Testis (tissue), 3 donors: ENCODE data around the gene DENND11. TPM values are rescaled to one million over a fixed set of nuclear protein-coding genes. Genes with fewer than 3 reads are reported as not detected.

Source experiments
- DNase-seq: peaks from one replicate; pipeline ENCODE4 v3.0.0-alpha.2; 2019
- H3K27ac ChIP-seq, 2 donors: fragments of 200-600 bp; sonication (generic); one replicate each; pipeline ENCODE4 v1.5.1; 2019
- H3K27me3 ChIP-seq: fragments of 200-600 bp; sonication (generic); one replicate; pipeline ENCODE4 v1.5.1; 2019
- H3K36me3 ChIP-seq: fragments of 200-600 bp; sonication (generic); one replicate; pipeline ENCODE4 v1.5.1; 2017; ENCODE audit warnings: low read depth; ENCODE audit errors: missing control alignments
- H3K4me1 ChIP-seq: fragments of 200-600 bp; sonication (generic); one replicate; pipeline ENCODE4 v1.5.1; 2019
- H3K4me3 ChIP-seq, 2 donors: fragments of 200-600 bp; sonication (generic); one replicate each; pipeline ENCODE4 v1.5.1; 2017 to 2019
- H3K9me3 ChIP-seq: fragments of 200-600 bp; sonication (generic); one replicate; pipeline ENCODE4 v1.5.1; 2017
- CTCF ChIP-seq, 3 experiments: fragments of 450-650 bp in 2 of 3; fragments of 200-600 bp in 1 of 3; sonication (generic) in 1 of 3; IDR thresholded peaks; one replicate each; pipeline ENCODE4 v1.5.1; 2016 to 2019; ENCODE audit warnings: antibody characterized with exemption in 3 of 3, mild to moderate bottlenecking in 2 of 3, moderate library complexity in 1 of 3
- POLR2A ChIP-seq: fragments of 450-650 bp; IDR thresholded peaks from one replicate; pipeline ENCODE4 v1.6.1; 2017; ENCODE audit warnings: antibody characterized with exemption, mild to moderate bottlenecking, moderate library complexity
- WGBS, 2 donors: methylation state at CpG; one replicate each; pipeline ENCODE4 v1.1.5; 2018; 5-methylcytosine and 5-hydroxymethylcytosine counted together
- intact Hi-C: fragments of 100-400 bp; cut with DNase I; formaldehyde crosslinking; loops from one replicate; pipeline ENCODE4 v1.15.1; 2023; ENCODE audit warnings: low total_unique reads
- polyA plus RNA-seq: library from polyadenylated mRNA; stranded (reverse); fragments of 350-450 nt; fragmentation: Illumina TruSeq; extraction: RNeasy Lipid Tissue Mini Kit (QIAGEN cat#74804); gene quantifications from one replicate; pipeline ENCODE4 v1.2.3, GENCODE V29; 2014; ENCODE audit warnings: low read depth, low replicate concordance; ENCODE audit not compliant: insufficient read depth
- total RNA-seq, 2 donors: library from RNA; depleted of rRNA; stranded (reverse); fragments of >200 nt; gene quantifications; one replicate each; pipeline ENCODE4 v1.2.3, GENCODE V29; 2016

The DENND11 gene
- total and polyA plus RNA-seq, 3 donors from 2014 or later: 3.8 to 6.8 (median 6.7) TPM

DNA sequence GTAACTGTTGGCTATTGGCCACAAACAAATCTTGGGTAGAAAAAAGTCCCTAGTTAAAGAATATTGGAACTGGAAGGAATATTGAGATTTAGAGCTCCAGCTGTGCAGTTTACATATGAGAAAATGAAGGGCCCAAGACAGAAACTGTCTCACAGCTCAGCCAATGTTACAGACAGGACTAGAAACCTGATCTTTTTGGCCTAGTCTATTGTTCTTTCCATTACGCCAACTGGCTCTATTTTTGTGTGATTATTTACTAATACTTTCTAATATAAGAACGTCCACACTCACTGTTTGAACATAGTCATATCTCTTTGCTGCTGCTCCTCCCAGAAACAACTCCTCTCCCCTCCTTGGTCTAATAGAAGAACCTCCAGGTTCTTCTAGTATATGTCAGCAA is 7.4 kb upstream of the DENND11 start:
- 90 to 91% methylated on average over 2 of the region's 2 CpGs for WGBS, 2 donors
- no peaks in the 10 kb centered on the region for H3K27me3 ChIP-seq

GRCh38 chr7:141708351-141708750 is 6.4 kb upstream of the DENND11 start, which contains the start of gene WEE2:
TSS of gene WEE2 (plus strand) at chr7:141708353. CDS start at chr7:141708759, 406 bp downstream.
- no peak for TF ChIP-seq POLR2A
- TF ChIP-seq CTCF (IDR thresholded peaks at IDR 0.05): no peak
- Histone ChIP-seq H3K36me3 (no peaks in the 10 kb centered on the region), H3K27me3 (no peaks in the 10 kb centered on the region), H3K9me3 (no peaks in the 10 kb centered on the region), H3K27ac (no peak within 1 kb of the TSS), H3K4me1 (no peaks in the 10 kb centered on the region), H3K4me3 (no peak within 1 kb of the TSS)
- DNase-seq: no peak
- intact Hi-C loops: no loop called here
- WGBS, 2 donors: 86 to 91% methylated on average over 6 of the region's 6 CpGs

More for the DNA sequence above, 7.4 kb upstream of the DENND11 start:
- H3K36me3 ChIP-seq: no peaks in the 10 kb centered on the region
- H3K4me1 ChIP-seq: no peaks in the 10 kb centered on the region
- H3K27ac ChIP-seq: no peak overlapping the region
- no peak for DNase-seq
- TF ChIP-seq CTCF (IDR thresholded peaks at IDR 0.05): no peak
- no peak for TF ChIP-seq POLR2A
- no peak overlapping the region for H3K4me3 ChIP-seq
- intact Hi-C loops: no loop called here
- H3K9me3 ChIP-seq: no peaks in the 10 kb centered on the region

- H3K9me3 ChIP-seq: no peaks in the 10 kb centered on the region
- TF ChIP-seq CTCF (IDR thresholded peaks at IDR 0.05): no peak
- no peak for TF ChIP-seq POLR2A
- H3K36me3 ChIP-seq: no peaks in the 10 kb centered on the region
- 82 to 100% methylated on average over 1 of the region's 1 CpG for WGBS, 2 donors
- peaks cover 5% of the 10 kb centered on the region for H3K4me1 ChIP-seq
- intact Hi-C loops: no loop called here
- no peak for DNase-seq
- no peak overlapping the region for H3K4me3 ChIP-seq
- no peaks in the 10 kb centered on the region for H3K27me3 ChIP-seq
- no peak overlapping the region for H3K27ac ChIP-seq
Observed at GRCh38 chr7:141706239-141707064, 4.5 kb upstream of the DENND11 start.

DNA sequence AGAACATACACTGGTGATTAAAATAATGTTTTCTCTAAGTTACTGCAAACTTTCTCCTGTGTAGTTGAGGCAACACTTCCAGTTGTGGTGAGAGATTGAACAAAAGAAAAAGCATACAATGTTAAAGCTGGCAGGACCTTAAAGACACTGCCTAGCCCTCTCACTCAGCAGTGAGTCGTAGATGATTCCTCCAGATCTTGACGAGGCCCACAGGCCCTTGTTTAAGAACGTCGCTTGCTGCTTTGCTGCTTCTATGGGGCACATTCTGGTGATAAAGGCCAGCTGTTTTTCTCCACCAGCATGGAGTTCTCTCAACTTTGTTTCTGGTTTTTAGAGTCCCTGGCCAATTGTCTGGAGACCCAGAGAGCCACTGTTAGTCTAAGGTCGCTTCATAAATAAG is 2.8 kb upstream of the DENND11 start:
- TF ChIP-seq POLR2A (no peak), CTCF (IDR thresholded peaks at IDR 0.05) (no peak)
- H3K4me1 ChIP-seq: peaks cover 5% of the 10 kb centered on the region
- no peaks in the 10 kb centered on the region for H3K36me3 ChIP-seq
- no peak for DNase-seq
- 85 to 92% methylated on average over 5 of the region's 5 CpGs for WGBS, 2 donors
- H3K27me3 ChIP-seq: no peaks in the 10 kb centered on the region
- intact Hi-C loops: no loop called here
- no peaks in the 10 kb centered on the region for H3K9me3 ChIP-seq
- H3K4me3 ChIP-seq: no peak overlapping the region
- H3K27ac ChIP-seq: no peak overlapping the region

- Histone ChIP-seq H3K4me1 (peaks cover 5% of the 10 kb centered on the region), H3K27me3 (no peaks in the 10 kb centered on the region), H3K27ac (no peak overlapping the region), H3K36me3 (no peaks in the 10 kb centered on the region), H3K4me3 (no peak overlapping the region), H3K9me3 (no peaks in the 10 kb centered on the region)
- DNase-seq: no peak
- 79 to 82% methylated on average over 3 of the region's 3 CpGs for WGBS, 2 donors
- intact Hi-C loops: no loop called here
- TF ChIP-seq CTCF (IDR thresholded peaks at IDR 0.05) (no peak), POLR2A (no peak)
Observed at GRCh38 chr7:141704112-141704511, 2.1 kb upstream of the DENND11 start.
